Thymus (tissue), 11 donors: ENCODE measurements around the gene PLA2G6. TPM values are rescaled to one million over a fixed set of nuclear protein-coding genes. Genes with fewer than 3 reads are reported as not detected.
"Not testable (repeated sequence)": the region's sequence is repeated elsewhere in the genome, so short reads cannot be mapped to it uniquely, and the experiment has no call there.

Experiments used
- DNase-seq, 9 donors: peaks; one replicate each; pipeline ENCODE4 v3.0.0-alpha.2; 2013; ENCODE audit warnings: low spot score in 9 of 9, low read depth in 6 of 9, missing footprints in 1 of 9
- H3K27ac ChIP-seq, 2 donors: one replicate each; pipeline ENCODE4 v1.5.1; 2013; ENCODE audit warnings: control low read depth in 1 of 2, low read depth in 1 of 2, low read length in 1 of 2, mild to moderate bottlenecking in 1 of 2, moderate library complexity in 1 of 2
- H3K27me3 ChIP-seq, 2 donors: one replicate each; pipeline ENCODE4 v1.5.1; 2013; ENCODE audit warnings: low read length in 1 of 2; ENCODE audit not compliant: control insufficient read depth in 2 of 2, insufficient read depth in 1 of 2
- H3K36me3 ChIP-seq, 2 donors: one replicate each; pipeline ENCODE4 v1.5.1; 2013; ENCODE audit warnings: low read length in 1 of 2, mild to moderate bottlenecking in 1 of 2, moderate library complexity in 1 of 2; ENCODE audit not compliant: control insufficient read depth in 2 of 2, insufficient read depth in 2 of 2
- H3K4me1 ChIP-seq, 2 donors: one replicate each; pipeline ENCODE4 v1.5.1; 2013; ENCODE audit warnings: low read length in 2 of 2; ENCODE audit not compliant: control insufficient read depth in 2 of 2, insufficient read depth in 2 of 2
- H3K4me3 ChIP-seq, 2 donors: one replicate each; pipeline ENCODE4 v1.5.1; 2013; ENCODE audit warnings: low read length in 2 of 2, control low read depth in 1 of 2, mild to moderate bottlenecking in 1 of 2
- H3K9me3 ChIP-seq, 2 donors: one replicate each; pipeline ENCODE4 v1.5.1; 2013; ENCODE audit warnings: low read length in 1 of 2, mild to moderate bottlenecking in 1 of 2; ENCODE audit not compliant: control insufficient read depth in 2 of 2, insufficient read depth in 1 of 2
- WGBS: extraction: QIAGEN DNeasy Blood & Tissue Kit; methylation state at CpG from one replicate; pipeline ENCODE4 v1.1.7; 2013; 5-methylcytosine and 5-hydroxymethylcytosine counted together
- polyA plus RNA-seq: library from polyadenylated mRNA; stranded (reverse); fragments of 200-250 nt; gene quantifications from one replicate; pipeline ENCODE4 v1.2.3, GENCODE V29; 2013
- total RNA-seq: library from RNA; stranded (reverse); fragments of 120-200 nt; gene quantifications from one replicate; pipeline ENCODE4 v1.2.4, GENCODE V29; 2013
- donor health status: healthy.

PLA2G6 gene
- total and polyA plus RNA-seq, 2 donors = 25.6 to 103 TPM

- peaks cover 0 to 3% of the 10 kb centered on the region in 2 donors for H3K36me3 ChIP-seq
- DNase-seq = no peak
- WGBS = 6% methylated on average over 17 of the region's 17 CpGs
- no peaks in the 10 kb centered on the region for H3K9me3 ChIP-seq
- peaks cover 46 to 77% of the 10 kb centered on the region in 2 donors for H3K27me3 ChIP-seq
- no peak overlapping the region for H3K27ac ChIP-seq
- peak overlapping the region in 1 of 2 donors; percentile 8 for H3K4me3 ChIP-seq
- H3K4me1 ChIP-seq = peaks cover 0 to 10% of the 10 kb centered on the region in 2 donors
Observed at GRCh38 chr22:38081636-38081940, 100.0 kb downstream of the PLA2G6 start.

GRCh38 chr22:38080850-38081635 lies 100.6 kb downstream of the PLA2G6 start:
- 7% methylated on average over 110 of the region's 110 CpGs for WGBS
- H3K27me3 ChIP-seq = peaks cover 46 to 74% of the 10 kb centered on the region in 2 donors
- DNase-seq = no peak
- H3K27ac ChIP-seq = no peak overlapping the region
- H3K4me3 ChIP-seq = peak overlapping the region in 1 of 2 donors; percentile 8
- no peaks in the 10 kb centered on the region for H3K9me3 ChIP-seq
- peaks cover 0 to 10% of the 10 kb centered on the region in 2 donors for H3K4me1 ChIP-seq
- H3K36me3 ChIP-seq = peaks cover 0 to 2% of the 10 kb centered on the region in 2 donors

- WGBS = 74% methylated on average over 11 of the region's 11 CpGs
- H3K27me3 ChIP-seq = peaks cover 46 to 71% of the 10 kb centered on the region in 2 donors
- no peak for DNase-seq
- H3K36me3 ChIP-seq = no peaks in the 10 kb centered on the region
- H3K4me3 ChIP-seq = no peak overlapping the region
- peaks cover 0 to 13% of the 10 kb centered on the region in 2 donors for H3K4me1 ChIP-seq
- H3K27ac ChIP-seq = no peak overlapping the region
- H3K9me3 ChIP-seq = no peaks in the 10 kb centered on the region
Observed at GRCh38 chr22:38080474-38080849, 101.2 kb downstream of the PLA2G6 start.

DNA sequence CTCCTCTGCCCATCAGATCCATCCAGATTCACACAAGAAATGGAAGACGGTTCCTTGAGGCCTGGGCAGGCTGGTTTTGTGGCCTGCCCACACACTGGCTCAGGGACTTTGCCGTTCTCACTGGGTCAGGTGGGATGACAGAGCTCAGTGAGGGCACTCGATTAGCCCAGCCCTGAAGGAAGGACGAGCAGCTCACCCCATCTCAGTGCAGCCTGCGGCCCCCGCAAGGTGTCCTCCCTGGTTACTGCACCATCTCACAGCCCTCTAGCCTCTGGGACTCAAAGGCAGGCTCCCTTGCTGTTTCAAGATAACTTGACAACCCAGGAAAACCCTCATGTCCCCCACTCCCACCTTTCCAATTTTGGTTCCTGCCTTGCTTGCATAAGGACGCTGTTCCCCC lies 101.8 kb downstream of the PLA2G6 start:
- no peak overlapping the region for H3K4me3 ChIP-seq
- peaks cover 0 to 1% of the 10 kb centered on the region in 2 donors for H3K36me3 ChIP-seq
- peaks cover 46 to 65% of the 10 kb centered on the region in 2 donors for H3K27me3 ChIP-seq
- peaks cover 0 to 16% of the 10 kb centered on the region in 2 donors for H3K4me1 ChIP-seq
- no peaks in the 10 kb centered on the region for H3K9me3 ChIP-seq
- no peak for DNase-seq
- no peak overlapping the region for H3K27ac ChIP-seq
- WGBS = 94% methylated on average over 7 of the region's 7 CpGs

GRCh38 chr22:38079208-38079607 lies 102.4 kb downstream of the PLA2G6 start:
- H3K4me3 ChIP-seq, DNase-seq, H3K27ac ChIP-seq, H3K9me3 ChIP-seq, H3K36me3 ChIP-seq: not testable (repeated sequence)
- peaks cover 45 to 59% of the 10 kb centered on the region in 2 donors for H3K27me3 ChIP-seq
- peaks cover 0 to 16% of the 10 kb centered on the region in 2 donors for H3K4me1 ChIP-seq
- 95% methylated on average over 2 of the region's 2 CpGs for WGBS

- H3K36me3 ChIP-seq = peaks cover 1 to 4% of the 10 kb centered on the region in 2 donors
- 85% methylated on average over 22 of the region's 22 CpGs for WGBS
- no peak for DNase-seq
- H3K9me3 ChIP-seq = no peaks in the 10 kb centered on the region
- no peak overlapping the region for H3K4me3 ChIP-seq
- H3K27ac ChIP-seq = no peak overlapping the region
- H3K4me1 ChIP-seq = peaks cover 0 to 16% of the 10 kb centered on the region in 2 donors
- H3K27me3 ChIP-seq = peaks cover 35 to 50% of the 10 kb centered on the region in 2 donors
Observed at GRCh38 chr22:38078046-38078840, 103.4 kb downstream of the PLA2G6 start.

DNA sequence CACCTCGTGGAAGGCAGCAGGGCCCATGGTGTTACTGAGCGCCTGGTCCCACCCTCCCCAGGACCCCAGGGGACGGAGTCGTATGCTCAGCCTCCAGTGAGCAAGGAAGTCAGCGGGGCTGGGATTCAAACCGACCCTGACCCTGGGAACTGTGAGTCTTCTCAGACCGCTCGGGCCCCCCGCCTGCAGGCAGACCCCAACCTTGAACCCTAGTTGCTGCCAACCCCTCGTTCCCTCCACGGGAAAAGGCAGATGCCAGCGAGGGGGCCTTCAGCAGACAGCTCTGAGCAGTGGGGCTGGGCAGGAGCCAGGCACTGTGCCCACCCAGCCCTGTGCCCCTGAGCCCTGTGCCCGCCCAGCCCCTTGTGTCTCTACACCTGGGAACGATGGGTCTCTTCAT lies 104.0 kb downstream of the PLA2G6 start:
- Histone ChIP-seq H3K4me3 (no peak overlapping the region), H3K27me3 (peaks cover 29 to 44% of the 10 kb centered on the region in 2 donors), H3K9me3 (no peaks in the 10 kb centered on the region), H3K4me1 (peaks cover 0 to 16% of the 10 kb centered on the region in 2 donors), H3K36me3 (peaks cover 7 to 8% of the 10 kb centered on the region in 2 donors), H3K27ac (no peak overlapping the region)
- 89% methylated on average over 14 of the region's 14 CpGs for WGBS
- no peak for DNase-seq

DNA sequence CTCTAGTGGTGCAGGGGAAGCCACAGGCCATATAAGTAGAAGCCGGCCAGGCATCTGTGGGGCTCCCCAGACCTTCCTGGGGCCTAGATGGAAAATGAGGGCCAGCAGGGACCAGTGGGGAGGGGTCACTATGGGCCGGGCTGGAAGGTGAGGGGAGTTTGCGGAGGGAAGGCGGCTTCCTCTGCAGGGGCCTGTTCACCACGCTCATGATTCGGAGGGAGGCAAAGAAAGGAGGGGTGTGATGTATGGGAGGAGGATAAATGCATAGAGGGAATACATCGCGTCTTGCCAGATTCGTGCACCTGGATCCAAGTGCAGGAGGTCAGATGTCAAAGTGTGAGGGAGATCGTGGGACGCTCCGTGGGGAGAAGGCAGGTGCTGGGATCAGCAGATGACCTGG lies 104.5 kb downstream of the PLA2G6 start:
- no peak overlapping the region for H3K27ac ChIP-seq
- no peaks in the 10 kb centered on the region for H3K9me3 ChIP-seq
- H3K4me3 ChIP-seq = no peak overlapping the region
- H3K36me3 ChIP-seq = peaks cover 9 to 10% of the 10 kb centered on the region in 2 donors
- H3K27me3 ChIP-seq = peaks cover 24 to 39% of the 10 kb centered on the region in 2 donors
- peaks cover 0 to 12% of the 10 kb centered on the region in 2 donors for H3K4me1 ChIP-seq
- 94% methylated on average over 12 of the region's 12 CpGs for WGBS
- DNase-seq = no peak

- Histone ChIP-seq H3K27me3 (peaks cover 13 to 28% of the 10 kb centered on the region in 2 donors), H3K36me3 (peaks cover 9 to 10% of the 10 kb centered on the region in 2 donors), H3K4me1 (peaks cover 0 to 8% of the 10 kb centered on the region in 2 donors), H3K27ac (no peak overlapping the region), H3K4me3 (no peak overlapping the region), H3K9me3 (no peaks in the 10 kb centered on the region)
- DNase-seq = peak in 1 of 9 donors; percentile 48
- 95% methylated on average over 13 of the region's 13 CpGs for WGBS
Observed at GRCh38 chr22:38075961-38076360, 105.7 kb downstream of the PLA2G6 start.
